ENCODE results near the gene ARHGAP26. TPM values are rescaled to one million over a fixed set of nuclear protein-coding genes. Genes with fewer than 3 reads are reported as not detected.

Gene ARHGAP26
- total and polyA plus RNA-seq, 4 donors = 1.8 to 16.7 (median 4.1) TPM

- TF ChIP-seq, protein P1, sequence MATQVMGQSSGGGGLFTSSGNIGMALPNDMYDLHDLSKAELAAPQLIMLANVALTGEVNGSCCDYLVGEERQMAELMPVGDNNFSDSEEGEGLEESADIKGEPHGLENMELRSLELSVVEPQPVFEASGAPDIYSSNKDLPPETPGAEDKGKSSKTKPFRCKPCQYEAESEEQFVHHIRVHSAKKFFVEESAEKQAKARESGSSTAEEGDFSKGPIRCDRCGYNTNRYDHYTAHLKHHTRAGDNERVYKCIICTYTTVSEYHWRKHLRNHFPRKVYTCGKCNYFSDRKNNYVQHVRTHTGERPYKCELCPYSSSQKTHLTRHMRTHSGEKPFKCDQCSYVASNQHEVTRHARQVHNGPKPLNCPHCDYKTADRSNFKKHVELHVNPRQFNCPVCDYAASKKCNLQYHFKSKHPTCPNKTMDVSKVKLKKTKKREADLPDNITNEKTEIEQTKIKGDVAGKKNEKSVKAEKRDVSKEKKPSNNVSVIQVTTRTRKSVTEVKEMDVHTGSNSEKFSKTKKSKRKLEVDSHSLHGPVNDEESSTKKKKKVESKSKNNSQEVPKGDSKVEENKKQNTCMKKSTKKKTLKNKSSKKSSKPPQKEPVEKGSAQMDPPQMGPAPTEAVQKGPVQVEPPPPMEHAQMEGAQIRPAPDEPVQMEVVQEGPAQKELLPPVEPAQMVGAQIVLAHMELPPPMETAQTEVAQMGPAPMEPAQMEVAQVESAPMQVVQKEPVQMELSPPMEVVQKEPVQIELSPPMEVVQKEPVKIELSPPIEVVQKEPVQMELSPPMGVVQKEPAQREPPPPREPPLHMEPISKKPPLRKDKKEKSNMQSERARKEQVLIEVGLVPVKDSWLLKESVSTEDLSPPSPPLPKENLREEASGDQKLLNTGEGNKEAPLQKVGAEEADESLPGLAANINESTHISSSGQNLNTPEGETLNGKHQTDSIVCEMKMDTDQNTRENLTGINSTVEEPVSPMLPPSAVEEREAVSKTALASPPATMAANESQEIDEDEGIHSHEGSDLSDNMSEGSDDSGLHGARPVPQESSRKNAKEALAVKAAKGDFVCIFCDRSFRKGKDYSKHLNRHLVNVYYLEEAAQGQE (IDR thresholded peaks at IDR 0.05) = no peak
- TF ChIP-seq YY1 (IDR thresholded peaks at IDR 0.05) (peak; percentile 13), EGR1 (IDR thresholded peaks at IDR 0.05; ENCODE audit: low read depth in 2 of 2) (no peak), NR2F2 (IDR thresholded peaks at IDR 0.05) (no peak)
- TF ChIP-seq, protein P2, sequence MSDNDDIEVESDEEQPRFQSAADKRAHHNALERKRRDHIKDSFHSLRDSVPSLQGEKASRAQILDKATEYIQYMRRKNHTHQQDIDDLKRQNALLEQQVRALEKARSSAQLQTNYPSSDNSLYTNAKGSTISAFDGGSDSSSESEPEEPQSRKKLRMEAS (IDR thresholded peaks at IDR 0.05) = no peak
Measured at GRCh38 chr5:142961440-142962173, 191.4 kb downstream of the ARHGAP26 start (continued).

DNA sequence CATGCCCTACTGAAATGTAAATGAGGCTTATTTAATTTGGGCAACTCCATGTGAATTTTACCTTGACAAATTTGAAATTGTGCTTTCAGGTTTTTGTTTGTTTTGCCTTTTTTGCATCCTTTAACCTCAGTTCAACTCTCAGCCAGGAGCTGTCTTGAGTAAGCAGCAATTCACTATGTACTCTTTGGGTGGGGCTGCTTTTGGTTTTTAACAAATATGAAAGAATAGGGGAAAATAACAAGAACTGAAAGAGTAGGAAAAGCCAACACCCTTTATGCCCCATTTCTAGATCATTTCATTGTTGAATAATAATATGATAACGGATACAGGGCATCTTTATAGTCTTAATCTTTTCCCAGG is 192.0 kb downstream of the ARHGAP26 start:
- Histone ChIP-seq H3K36me3 (ENCODE audit: control insufficient read depth in 4 of 4, insufficient read depth in 3 of 4, low read depth in 1 of 4, low read length in 3 of 4) (no peaks in the 10 kb centered on the region), H3K4me1 (ENCODE audit: control insufficient read depth in 4 of 4, insufficient read depth in 4 of 4, low read length in 3 of 4) (peaks cover 0 to 9% (median 2%) of the 10 kb centered on the region in 4 donors), H3K9me3 (ENCODE audit: control insufficient read depth in 4 of 4, low read length in 3 of 4) (no peaks in the 10 kb centered on the region), H3K4me3 (ENCODE audit: low read depth in 1 of 3, low read length in 3 of 3) (peak overlapping the region in 1 of 3 donors; percentile 43), H3K27ac (ENCODE audit: low read depth in 1 of 2, low read length in 2 of 2) (peak overlapping the region in 1 of 2 donors; percentile 31), H3K9ac (ENCODE audit: low read depth in 1 of 2, low read length in 2 of 2) (peak overlapping the region in 1 of 2 donors; percentile 30), H3K27me3 (ENCODE audit: control insufficient read depth in 4 of 4, insufficient read depth in 4 of 4, low read length in 3 of 4) (no peaks in the 10 kb centered on the region)
- DNase-seq (ENCODE audit: low spot score) = no peak
- 93% methylated on average over 1 of the region's 1 CpG for WGBS
- TF ChIP-seq FOXA2 (IDR thresholded peaks at IDR 0.05) = no peak
- TF ChIP-seq, protein P3, sequence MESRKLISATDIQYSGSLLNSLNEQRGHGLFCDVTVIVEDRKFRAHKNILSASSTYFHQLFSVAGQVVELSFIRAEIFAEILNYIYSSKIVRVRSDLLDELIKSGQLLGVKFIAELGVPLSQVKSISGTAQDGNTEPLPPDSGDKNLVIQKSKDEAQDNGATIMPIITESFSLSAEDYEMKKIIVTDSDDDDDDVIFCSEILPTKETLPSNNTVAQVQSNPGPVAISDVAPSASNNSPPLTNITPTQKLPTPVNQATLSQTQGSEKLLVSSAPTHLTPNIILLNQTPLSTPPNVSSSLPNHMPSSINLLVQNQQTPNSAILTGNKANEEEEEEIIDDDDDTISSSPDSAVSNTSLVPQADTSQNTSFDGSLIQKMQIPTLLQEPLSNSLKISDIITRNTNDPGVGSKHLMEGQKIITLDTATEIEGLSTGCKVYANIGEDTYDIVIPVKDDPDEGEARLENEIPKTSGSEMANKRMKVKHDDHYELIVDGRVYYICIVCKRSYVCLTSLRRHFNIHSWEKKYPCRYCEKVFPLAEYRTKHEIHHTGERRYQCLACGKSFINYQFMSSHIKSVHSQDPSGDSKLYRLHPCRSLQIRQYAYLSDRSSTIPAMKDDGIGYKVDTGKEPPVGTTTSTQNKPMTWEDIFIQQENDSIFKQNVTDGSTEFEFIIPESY (IDR thresholded peaks at IDR 0.05) = peak; percentile 7
- no peak for TF ChIP-seq HNF4G (IDR thresholded peaks at IDR 0.05)
- no peak for TF ChIP-seq FOXA1 (IDR thresholded peaks at IDR 0.05)
- TF ChIP-seq NR2F2 (IDR thresholded peaks at IDR 0.05) = no peak
- no peak for TF ChIP-seq TAF1 (conservative IDR thresholded peaks at IDR 0.05)
- TF ChIP-seq SP1 (IDR thresholded peaks at IDR 0.05) = no peak
- no peak for TF ChIP-seq GABPA (IDR thresholded peaks at IDR 0.05 in 1 of 2, conservative IDR thresholded peaks at IDR 0.05 in 1 of 2)
- TF ChIP-seq, protein P2 (IDR thresholded peaks at IDR 0.05) = no peak
- peak in 1 of 2 donors; percentile 22 for TF ChIP-seq RXRA (IDR thresholded peaks at IDR 0.05)
- TF ChIP-seq YY1 (IDR thresholded peaks at IDR 0.05) = no peak
- TF ChIP-seq ATF3 (IDR thresholded peaks at IDR 0.05) = no peak

Measured in liver (tissue), 9 donors.